Right atrium auricular region (tissue), 2 donors: Measurements from ENCODE around the gene EEA1. TPM values are rescaled to one million over a fixed set of nuclear protein-coding genes. Genes with fewer than 3 reads are reported as not detected.
A peak's percentile ranks its signal among the peaks of the same experiment; 100 is the strongest.

Experiments used
- DNase-seq: peaks from one replicate; pipeline ENCODE4 v3.0.0-alpha.2; 2019; ENCODE audit warnings: low spot score
- H3K27ac ChIP-seq, 2 donors: fragments of 200-600 bp; sonication (generic); 1 replicate in 1 of 2; 2 replicates in 1 of 2; pipeline ENCODE4 v1.5.1; 2016 to 2019
- H3K27me3 ChIP-seq, 2 donors: fragments of 200-600 bp; sonication (generic); one replicate each; pipeline versions ENCODE4 v1.5.1 to v1.6.0; 2017 to 2019
- H3K36me3 ChIP-seq: fragments of 200-600 bp; sonication (generic); one replicate; pipeline ENCODE4 v1.5.1; 2016
- H3K4me1 ChIP-seq, 2 donors: fragments of 200-600 bp; sonication (generic); one replicate each; pipeline versions ENCODE4 v1.5.1 to v1.6.0; 2017 to 2019
- H3K4me3 ChIP-seq, 2 donors: fragments of 200-600 bp; sonication (generic); 1 replicate in 1 of 2; 2 replicates in 1 of 2; pipeline ENCODE4 v1.5.1; 2017 to 2019; ENCODE audit warnings: mild to moderate bottlenecking in 1 of 2, moderate library complexity in 1 of 2
- H3K9me3 ChIP-seq, 2 donors: fragments of 200-600 bp; sonication (generic); one replicate each; pipeline ENCODE4 v1.5.1; 2019
- total RNA-seq, 2 donors: library from RNA; depleted of rRNA; stranded (reverse); fragments of >200 nt; gene quantifications; one replicate each; pipeline ENCODE4 v1.1.0, GENCODE V29; 2016
- TF ChIP-seq, protein P1 (sequence below), 2 donors: fragments of 200-600 bp; sonication (generic); IDR thresholded peaks; one replicate each; pipeline ENCODE4 v1.5.1; 2019; ENCODE audit warnings: antibody characterized with exemption in 2 of 2

The EEA1 gene
- total RNA-seq, 2 donors from 2014 or later = 15.3 to 16.2 TPM

DNA sequence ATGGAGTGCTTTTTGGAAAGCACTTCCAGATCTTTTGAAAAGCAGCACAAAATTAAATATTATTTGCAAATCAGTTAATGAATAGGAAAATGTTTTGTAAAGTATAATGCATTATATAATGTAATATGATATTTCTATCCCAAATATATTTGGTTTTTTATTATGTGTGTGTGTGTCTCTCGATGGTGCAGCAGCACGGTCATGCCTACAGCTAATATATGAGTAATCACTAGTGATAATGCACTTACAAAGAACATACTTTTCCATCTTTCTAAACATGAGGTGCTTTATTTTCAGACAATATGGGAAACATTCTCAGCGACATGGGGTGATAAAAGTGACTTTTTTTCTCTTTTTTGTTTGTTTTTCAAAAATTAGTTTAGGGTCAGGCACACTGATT is 1.3 kb upstream of the EEA1 start:
- no peaks in the 10 kb centered on the region for H3K27me3 ChIP-seq
- no peaks in the 10 kb centered on the region for H3K9me3 ChIP-seq
- no peaks in the 10 kb centered on the region for H3K36me3 ChIP-seq
- no peak for DNase-seq
- H3K4me1 ChIP-seq = peaks cover 0 to 19% of the 10 kb centered on the region in 2 donors
- peak overlapping the region; percentile 60 to 89 for H3K4me3 ChIP-seq
- TF ChIP-seq, protein P1, sequence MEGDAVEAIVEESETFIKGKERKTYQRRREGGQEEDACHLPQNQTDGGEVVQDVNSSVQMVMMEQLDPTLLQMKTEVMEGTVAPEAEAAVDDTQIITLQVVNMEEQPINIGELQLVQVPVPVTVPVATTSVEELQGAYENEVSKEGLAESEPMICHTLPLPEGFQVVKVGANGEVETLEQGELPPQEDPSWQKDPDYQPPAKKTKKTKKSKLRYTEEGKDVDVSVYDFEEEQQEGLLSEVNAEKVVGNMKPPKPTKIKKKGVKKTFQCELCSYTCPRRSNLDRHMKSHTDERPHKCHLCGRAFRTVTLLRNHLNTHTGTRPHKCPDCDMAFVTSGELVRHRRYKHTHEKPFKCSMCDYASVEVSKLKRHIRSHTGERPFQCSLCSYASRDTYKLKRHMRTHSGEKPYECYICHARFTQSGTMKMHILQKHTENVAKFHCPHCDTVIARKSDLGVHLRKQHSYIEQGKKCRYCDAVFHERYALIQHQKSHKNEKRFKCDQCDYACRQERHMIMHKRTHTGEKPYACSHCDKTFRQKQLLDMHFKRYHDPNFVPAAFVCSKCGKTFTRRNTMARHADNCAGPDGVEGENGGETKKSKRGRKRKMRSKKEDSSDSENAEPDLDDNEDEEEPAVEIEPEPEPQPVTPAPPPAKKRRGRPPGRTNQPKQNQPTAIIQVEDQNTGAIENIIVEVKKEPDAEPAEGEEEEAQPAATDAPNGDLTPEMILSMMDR (IDR thresholded peaks at IDR 0.05) = no peak
- no peak overlapping the region for H3K27ac ChIP-seq

DNA sequence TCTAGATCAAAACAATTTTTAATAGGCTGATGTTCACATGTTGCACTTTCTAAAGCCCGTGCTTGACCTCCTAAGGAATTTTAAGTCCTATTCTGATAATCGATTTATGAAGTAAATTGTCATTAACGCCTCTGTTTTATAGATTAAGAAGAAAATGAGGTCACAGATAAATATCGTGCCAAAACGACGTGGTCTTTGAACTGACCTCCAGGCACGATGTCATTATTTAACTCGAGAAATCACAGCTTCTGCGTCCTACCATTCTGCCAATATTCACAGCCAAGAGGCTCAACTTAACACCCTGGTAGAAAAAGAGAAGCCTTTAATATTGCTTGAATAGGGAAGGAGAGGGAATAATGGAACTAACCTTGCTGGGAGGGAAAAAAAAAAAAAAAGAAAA is 888 bp upstream of the EEA1 start:
- DNase-seq = no peak
- Histone ChIP-seq H3K4me1 (peaks cover 0 to 19% of the 10 kb centered on the region in 2 donors), H3K4me3 (peak overlapping the region; percentile 60 to 89), H3K27ac (peak overlapping the region; percentile 97 to 98), H3K36me3 (no peaks in the 10 kb centered on the region), H3K27me3 (no peaks in the 10 kb centered on the region), H3K9me3 (no peaks in the 10 kb centered on the region)
- TF ChIP-seq, protein P1 (IDR thresholded peaks at IDR 0.05) = no peak

DNA sequence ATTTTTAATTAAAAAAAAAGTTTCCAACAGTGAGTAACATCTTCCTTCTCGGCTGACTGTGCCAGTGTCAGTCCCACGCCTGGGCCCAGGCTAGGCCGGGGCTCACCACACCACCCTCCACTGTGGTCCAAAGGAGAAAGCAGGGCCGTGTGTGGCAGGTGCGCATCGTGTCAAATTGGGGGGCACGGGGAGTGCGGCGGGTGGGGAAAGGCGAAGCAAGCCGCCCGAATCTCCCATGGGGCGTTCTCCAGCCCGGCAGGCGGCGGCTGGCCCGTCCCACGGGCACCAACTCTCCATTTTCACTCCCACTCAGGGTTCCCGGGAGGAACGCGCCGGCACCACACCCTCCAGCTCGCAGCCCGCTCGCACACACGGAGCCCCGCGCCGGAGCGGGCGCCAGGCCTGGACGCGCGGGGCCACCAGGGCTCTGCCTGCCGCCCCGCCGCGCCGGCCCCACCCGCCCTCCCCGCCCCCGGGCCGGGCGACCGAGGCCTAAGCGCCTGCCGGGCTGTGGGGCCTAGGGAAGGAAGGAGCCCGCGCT is 604 bp downstream of the EEA1 start:
- no peaks in the 10 kb centered on the region for H3K36me3 ChIP-seq
- H3K4me3 ChIP-seq = peak overlapping the region; percentile 70 to 89
- no peaks in the 10 kb centered on the region for H3K27me3 ChIP-seq
- TF ChIP-seq, protein P1 (IDR thresholded peaks at IDR 0.05) = no peak
- no peaks in the 10 kb centered on the region for H3K9me3 ChIP-seq
- H3K4me1 ChIP-seq = peaks cover 0 to 19% of the 10 kb centered on the region in 2 donors
- DNase-seq = peak; percentile 63
- H3K27ac ChIP-seq = peak overlapping the region; percentile 97 to 98

DNA sequence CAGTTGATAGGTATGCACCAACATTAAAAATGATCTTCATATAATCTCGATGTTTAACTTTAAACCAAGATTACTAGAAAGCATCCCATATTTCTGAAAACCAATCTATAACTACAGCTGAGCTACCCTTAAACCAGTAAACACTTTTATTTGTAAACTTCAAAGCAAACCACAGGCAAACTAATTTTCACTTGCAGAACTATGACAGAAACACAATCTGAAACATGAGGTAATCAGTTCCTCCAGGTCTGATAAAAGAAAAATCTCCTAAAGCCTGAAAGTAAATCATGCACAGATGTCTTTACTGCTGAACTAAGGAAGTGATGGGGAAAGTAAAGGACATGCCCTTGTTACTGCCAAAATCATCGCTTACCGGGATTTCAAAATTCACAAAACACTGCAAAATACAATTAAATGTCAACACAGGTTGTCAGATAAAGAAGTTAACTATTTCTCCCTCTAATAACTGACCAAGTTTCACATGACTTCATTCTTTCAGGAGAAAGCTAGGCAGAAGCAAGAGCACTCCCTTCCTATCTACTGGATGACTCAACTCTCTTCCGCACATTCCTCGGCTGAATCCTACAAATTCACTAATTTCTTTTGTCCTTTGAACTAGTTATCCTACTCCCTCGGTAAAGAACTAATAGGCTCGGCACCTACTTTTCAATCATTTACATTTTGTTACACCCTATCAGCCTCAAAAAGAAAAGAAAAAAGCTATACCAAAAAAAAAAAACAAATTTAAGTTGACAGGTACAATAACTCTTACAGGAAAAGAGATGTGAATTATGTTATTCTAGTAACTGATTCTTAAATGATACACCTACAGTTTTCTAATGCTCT is 1.4 kb downstream of the EEA1 start:
- Histone ChIP-seq H3K9me3 (no peaks in the 10 kb centered on the region), H3K27me3 (no peaks in the 10 kb centered on the region), H3K4me3 (peak overlapping the region; percentile 70 to 89), H3K36me3 (no peaks in the 10 kb centered on the region), H3K27ac (peak overlapping the region; percentile 97 to 98), H3K4me1 (peaks cover 0 to 23% of the 10 kb centered on the region in 2 donors)
- no peak for DNase-seq
- TF ChIP-seq, protein P1 (IDR thresholded peaks at IDR 0.05) = no peak

DNA sequence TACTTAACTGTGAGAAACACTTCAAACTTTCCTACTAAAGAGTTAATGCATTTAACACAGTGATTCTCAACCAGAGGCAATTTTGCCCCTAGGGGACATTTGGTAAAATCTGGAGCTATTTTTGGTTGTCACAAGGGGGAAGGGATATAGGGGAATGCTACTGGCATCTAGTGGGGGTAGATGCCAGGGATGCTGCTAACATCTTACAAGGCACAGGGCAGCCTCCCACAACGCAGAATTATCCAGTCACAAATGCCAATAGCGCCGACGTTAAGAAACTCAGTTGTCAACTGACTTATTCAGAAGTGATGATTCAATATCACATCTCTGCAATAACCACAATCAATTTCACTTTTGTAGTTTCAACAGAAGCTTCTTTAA is 2.0 kb downstream of the EEA1 start:
- Histone ChIP-seq H3K36me3 (no peaks in the 10 kb centered on the region), H3K27me3 (no peaks in the 10 kb centered on the region), H3K27ac (peak overlapping the region; percentile 97 to 98), H3K9me3 (no peaks in the 10 kb centered on the region), H3K4me1 (peaks cover 0 to 23% of the 10 kb centered on the region in 2 donors), H3K4me3 (no peak overlapping the region)
- no peak for DNase-seq
- TF ChIP-seq, protein P1 (IDR thresholded peaks at IDR 0.05) = peak in 1 of 2 donors; percentile 41
